ENCODE measurements around the gene JUND. TPM values are rescaled to one million over a fixed set of nuclear protein-coding genes. Genes with fewer than 3 reads are reported as not detected.

Gene JUND
- total RNA-seq, 2 donors from 2014 or later: 521 to 844 TPM

DNA sequence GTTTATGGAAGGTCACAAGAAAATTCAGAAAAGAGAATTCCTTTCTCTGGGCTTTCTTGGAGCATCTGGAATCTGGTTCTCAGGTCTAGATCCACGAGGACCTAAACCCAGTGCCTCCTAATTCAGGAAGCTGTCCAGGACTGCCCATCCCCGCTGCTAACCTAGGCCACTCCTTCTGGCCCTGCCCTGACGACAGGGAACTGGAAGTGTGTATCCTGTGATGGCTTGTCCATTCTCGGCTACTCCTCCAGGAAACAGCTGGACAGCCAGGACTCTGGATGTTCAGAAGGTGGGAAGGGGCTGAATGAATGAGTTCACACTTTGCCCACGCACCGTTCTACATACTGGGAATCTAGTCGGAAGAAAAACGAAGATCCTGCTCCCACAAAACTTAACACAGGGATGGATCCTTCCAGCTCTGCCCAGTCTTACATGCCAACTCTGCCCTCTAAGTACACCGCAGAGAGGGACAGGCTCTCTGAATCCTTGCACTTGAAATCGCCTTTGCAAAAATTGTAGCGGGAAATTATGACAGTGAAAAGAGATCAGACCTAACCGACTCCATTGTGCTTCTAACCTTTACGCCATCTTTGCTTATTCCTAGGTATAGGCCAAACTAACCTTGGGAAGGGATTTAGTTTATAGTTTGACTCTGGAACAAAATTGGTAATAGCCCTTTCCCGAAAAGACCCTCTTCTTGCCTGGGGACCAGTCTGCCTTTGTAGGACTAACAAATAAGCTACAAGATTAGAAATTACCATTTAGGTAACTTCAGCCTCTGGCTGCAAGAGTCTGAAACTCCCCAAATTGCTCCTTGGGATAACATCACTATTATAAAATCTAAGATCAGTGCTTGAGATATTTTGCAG lies 39.7 kb upstream of the JUND start:
- WGBS: 70% methylated on average over 14 of the region's 14 CpGs
- peaks cover 14% of the 10 kb centered on the region for H3K4me1 ChIP-seq (replicated peaks)
- H3K4me3 ChIP-seq: no peak overlapping the region
- H3K9me3 ChIP-seq: no peaks in the 10 kb centered on the region
- DNase-seq (ENCODE audit: low spot score): no peak
- intact Hi-C loops (cut with DNase I): loop anchor here (5.0 kb wide), 1 partner anchor 119 kb away; the partner anchor contains the start of gene RAB3A
- peak overlapping the region in 1 of 2 donors; percentile 56 for H3K27ac ChIP-seq
- TF ChIP-seq POLR2AphosphoS5 (IDR thresholded peaks at IDR 0.05) (no peak), POLR2A (IDR thresholded peaks at IDR 0.05) (no peak)
- TF ChIP-seq, protein P1, sequence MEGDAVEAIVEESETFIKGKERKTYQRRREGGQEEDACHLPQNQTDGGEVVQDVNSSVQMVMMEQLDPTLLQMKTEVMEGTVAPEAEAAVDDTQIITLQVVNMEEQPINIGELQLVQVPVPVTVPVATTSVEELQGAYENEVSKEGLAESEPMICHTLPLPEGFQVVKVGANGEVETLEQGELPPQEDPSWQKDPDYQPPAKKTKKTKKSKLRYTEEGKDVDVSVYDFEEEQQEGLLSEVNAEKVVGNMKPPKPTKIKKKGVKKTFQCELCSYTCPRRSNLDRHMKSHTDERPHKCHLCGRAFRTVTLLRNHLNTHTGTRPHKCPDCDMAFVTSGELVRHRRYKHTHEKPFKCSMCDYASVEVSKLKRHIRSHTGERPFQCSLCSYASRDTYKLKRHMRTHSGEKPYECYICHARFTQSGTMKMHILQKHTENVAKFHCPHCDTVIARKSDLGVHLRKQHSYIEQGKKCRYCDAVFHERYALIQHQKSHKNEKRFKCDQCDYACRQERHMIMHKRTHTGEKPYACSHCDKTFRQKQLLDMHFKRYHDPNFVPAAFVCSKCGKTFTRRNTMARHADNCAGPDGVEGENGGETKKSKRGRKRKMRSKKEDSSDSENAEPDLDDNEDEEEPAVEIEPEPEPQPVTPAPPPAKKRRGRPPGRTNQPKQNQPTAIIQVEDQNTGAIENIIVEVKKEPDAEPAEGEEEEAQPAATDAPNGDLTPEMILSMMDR (IDR thresholded peaks at IDR 0.05): no peak
- H3K27me3 ChIP-seq (replicated peaks; ENCODE audit: insufficient read depth): no peaks in the 10 kb centered on the region
- no peaks in the 10 kb centered on the region for H3K36me3 ChIP-seq

GRCh38 chr19:18319591-18320135 lies 38.2 kb upstream of the JUND start:
- Histone ChIP-seq H3K9me3 (no peaks in the 10 kb centered on the region), H3K27me3 (replicated peaks; ENCODE audit: insufficient read depth) (no peaks in the 10 kb centered on the region), H3K36me3 (no peaks in the 10 kb centered on the region), H3K27ac (peak overlapping the region in 1 of 2 donors; percentile 56), H3K4me1 (replicated peaks) (peaks cover 14% of the 10 kb centered on the region), H3K4me3 (no peak overlapping the region)
- peak; percentile 16 for DNase-seq (ENCODE audit: low spot score)
- intact Hi-C loops (cut with DNase I): loop anchor here (5.0 kb wide), 1 partner anchor 117 kb away; the partner anchor contains the start of gene RAB3A
- 71% methylated on average over 7 of the region's 7 CpGs for WGBS
- TF ChIP-seq, protein P1 (IDR thresholded peaks at IDR 0.05): no peak
- no peak for TF ChIP-seq POLR2A (IDR thresholded peaks at IDR 0.05)
- peak; percentile 45 for TF ChIP-seq POLR2AphosphoS5 (IDR thresholded peaks at IDR 0.05)

- Histone ChIP-seq H3K27me3 (replicated peaks; ENCODE audit: insufficient read depth) (no peaks in the 10 kb centered on the region), H3K4me1 (replicated peaks) (peaks cover 10% of the 10 kb centered on the region), H3K9me3 (no peaks in the 10 kb centered on the region), H3K27ac (peak overlapping the region; percentile 35 to 39), H3K4me3 (no peak overlapping the region), H3K36me3 (no peaks in the 10 kb centered on the region)
- intact Hi-C loops (cut with DNase I): no loop called here
- no peak for TF ChIP-seq POLR2A (IDR thresholded peaks at IDR 0.05)
- TF ChIP-seq, protein P1 (IDR thresholded peaks at IDR 0.05): no peak
- TF ChIP-seq POLR2AphosphoS5 (IDR thresholded peaks at IDR 0.05): no peak
- WGBS: 70% methylated on average over 18 of the region's 18 CpGs
- no peak for DNase-seq (ENCODE audit: low spot score)
These were observed 36.8 kb upstream of the JUND start for GRCh38 chr19:18317961-18318800.

DNA sequence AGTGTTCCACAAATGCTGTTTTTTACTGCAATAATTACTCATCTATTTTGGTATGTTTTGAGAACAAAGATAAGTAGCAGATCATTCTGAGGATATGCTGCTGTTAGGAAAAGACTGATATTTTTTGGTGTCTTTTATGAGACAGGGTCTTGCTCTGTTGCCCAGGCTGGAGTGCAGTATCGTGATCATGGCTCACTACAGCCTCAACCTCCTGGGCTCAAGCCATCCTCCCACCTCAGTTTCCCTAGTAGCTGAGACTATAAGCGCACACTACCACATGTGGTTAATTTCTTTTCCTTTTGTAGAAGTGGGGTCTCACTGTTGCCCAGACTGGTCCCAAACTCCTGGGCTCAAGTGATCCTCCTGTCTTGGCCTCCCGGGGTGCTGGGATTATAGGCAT lies 32.0 kb upstream of the JUND start:
- TF ChIP-seq, protein P1 (IDR thresholded peaks at IDR 0.05): no peak
- TF ChIP-seq POLR2A (IDR thresholded peaks at IDR 0.05) (no peak), POLR2AphosphoS5 (IDR thresholded peaks at IDR 0.05) (no peak)
- intact Hi-C loops (cut with DNase I): no loop called here
- Histone ChIP-seq H3K36me3 (peaks cover 0 to 18% of the 10 kb centered on the region in 2 donors), H3K9me3 (no peaks in the 10 kb centered on the region), H3K27me3 (replicated peaks; ENCODE audit: insufficient read depth) (no peaks in the 10 kb centered on the region), H3K4me3 (no peak overlapping the region), H3K4me1 (replicated peaks) (no peaks in the 10 kb centered on the region), H3K27ac (peak overlapping the region in 1 of 2 donors; percentile 27)
- WGBS: 90% methylated on average over 3 of the region's 3 CpGs
- DNase-seq (ENCODE audit: low spot score): no peak

Data from prostate gland (tissue), 2 donors.